ENCODE measurements around the gene UFD1. TPM values are rescaled to one million over a fixed set of nuclear protein-coding genes. Genes with fewer than 3 reads are reported as not detected.
A peak's percentile ranks its signal among the peaks of the same experiment; 100 is the strongest.

UFD1 gene
- total and polyA plus RNA-seq, 9 of the 15 experiments (the other 6 are each of a cell fraction or from before 2014, with no cell fraction given): 238 to 645 (median 363) TPM

DNA sequence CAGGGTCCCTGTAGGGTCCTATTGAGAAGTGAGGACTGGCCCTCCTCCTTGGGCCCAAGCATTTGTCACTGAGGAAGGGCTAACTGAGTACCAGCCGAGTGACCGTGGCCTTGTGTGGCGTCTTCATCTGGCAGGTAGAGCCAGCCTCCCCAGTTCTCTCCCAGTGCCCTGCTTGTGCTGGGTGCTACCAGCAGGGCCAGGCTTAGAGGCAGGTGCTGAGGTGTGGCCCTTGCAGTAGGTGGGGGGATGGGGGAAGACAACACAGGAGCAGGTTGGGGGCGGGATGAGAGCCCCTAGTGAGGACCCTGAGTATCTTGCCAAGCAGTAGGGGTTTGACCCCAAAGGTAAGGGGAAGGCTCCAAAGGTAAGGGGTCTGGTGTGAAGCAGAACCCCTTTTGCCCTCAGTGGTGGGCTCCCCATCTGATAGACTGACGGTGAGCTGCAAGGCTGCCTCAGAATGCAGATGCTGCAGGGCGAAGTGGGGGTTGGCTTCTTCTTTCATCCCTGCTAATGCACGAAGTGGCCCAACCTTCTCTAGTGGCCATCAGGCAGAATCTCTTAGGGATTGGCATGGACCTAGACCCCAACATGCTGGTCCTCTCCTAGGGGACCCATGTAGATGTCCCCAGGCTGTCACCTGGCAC, 20.4 kb upstream of the UFD1 start:
- H3K36me3 ChIP-seq (ENCODE audit: control insufficient read depth, insufficient read depth, low read length): peaks cover 100% of the 10 kb centered on the region
- FAIRE-seq: no peak
- intact Hi-C loops (cut with micrococcal nuclease): no loop called here
- 0 out of 2 replicates have a peak, but pooled peaks have one; percentile 11 for TF ChIP-seq ATF1 (CRISPR knock-in tag; IDR thresholded peaks at IDR 0.05)
- no peak for TF ChIP-seq ATF1 (tag; IDR thresholded peaks at IDR 0.05)
- peak; percentile 51; the same call in 1 of the 2 replicates for TF ChIP-seq RBFOX2 (IDR thresholded peaks at IDR 0.05; ENCODE audit: low read depth, low read length)
- peak; percentile 5; the same call in 1 of the 2 replicates for TF ChIP-seq POLR2A (conservative IDR thresholded peaks at IDR 0.05)
- no peak for TF ChIP-seq NR2F6 (CRISPR knock-in tag; IDR thresholded peaks at IDR 0.05)
- peak; percentile 29; the same call in 1 of the 2 replicates for TF ChIP-seq NR2C2 (CRISPR knock-in tag; IDR thresholded peaks at IDR 0.05)
- no peak for TF ChIP-seq NR2C2 (tag; IDR thresholded peaks at IDR 0.05)
- TF ChIP-seq ZSCAN32 (CRISPR knock-in tag; IDR thresholded peaks at IDR 0.05): no peak
- peak; percentile 81 for TF ChIP-seq IRF2 (CRISPR knock-in tag; IDR thresholded peaks at IDR 0.05)
- TF ChIP-seq ZNF282 (CRISPR knock-in tag; IDR thresholded peaks at IDR 0.05): 0 out of 2 replicates have a peak, but pooled peaks have one; percentile 88
- peak; percentile 61; the same call in 1 of the 2 replicates for TF ChIP-seq POLR2G (IDR thresholded peaks at IDR 0.05; ENCODE audit: low read depth, low read length)
- TF ChIP-seq, protein P1, sequence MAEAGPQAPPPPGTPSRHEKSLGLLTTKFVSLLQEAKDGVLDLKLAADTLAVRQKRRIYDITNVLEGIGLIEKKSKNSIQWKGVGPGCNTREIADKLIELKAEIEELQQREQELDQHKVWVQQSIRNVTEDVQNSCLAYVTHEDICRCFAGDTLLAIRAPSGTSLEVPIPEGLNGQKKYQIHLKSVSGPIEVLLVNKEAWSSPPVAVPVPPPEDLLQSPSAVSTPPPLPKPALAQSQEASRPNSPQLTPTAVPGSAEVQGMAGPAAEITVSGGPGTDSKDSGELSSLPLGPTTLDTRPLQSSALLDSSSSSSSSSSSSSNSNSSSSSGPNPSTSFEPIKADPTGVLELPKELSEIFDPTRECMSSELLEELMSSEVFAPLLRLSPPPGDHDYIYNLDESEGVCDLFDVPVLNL (CRISPR knock-in tag; IDR thresholded peaks at IDR 0.05; ENCODE audit: low read depth): peak; percentile 60; the same call in 1 of the 2 replicates
- no peak for TF ChIP-seq ETV6 (IDR thresholded peaks at IDR 0.05; ENCODE audit: borderline replicate concordance in 1 of 2, low read depth in 2 of 2, low read length in 1 of 2)
- TF ChIP-seq ETV6 (CRISPR knock-in tag; IDR thresholded peaks at IDR 0.05; ENCODE audit: borderline replicate concordance): no peak

More for the DNA sequence above, 20.4 kb upstream of the UFD1 start:
- no peaks in the 10 kb centered on the region; a peak in 2 of 5 replicates for H3K4me1 ChIP-seq (replicated peaks in 1 of 2; ENCODE audit: control insufficient read depth in 2 of 2, insufficient read depth in 2 of 2, low read length in 2 of 2)
- no peaks in the 10 kb centered on the region for H4K20me1 ChIP-seq (replicated peaks; ENCODE audit: control insufficient read depth, insufficient read depth, low read length)
- no peak overlapping the region for H3K4me3 ChIP-seq
- H2AFZ ChIP-seq (ENCODE audit: low read depth, low read length): no peak overlapping the region
- no TSS peak for BruUV-seq (replicated peaks)
- ChIA-PET CTCF (ENCODE audit: low intra/inter-chr PET ratio) (no interaction called here), POLR2A (interaction anchor here (0.5 to 5.1 kb wide), 9 partner anchors 8 to 413 kb away, joined by 3 to 46 read pairs (median 9); partner anchors contain the start of gene CDC45)
- in situ Hi-C loops (cut with MboI): no loop called here
- DNase-seq (ENCODE audit: extremely low read depth in 1 of 4, low spot score in 3 of 4) (peak in 2 of 4 experiments; percentile 52 to 56), ATAC-seq (no peak; the same call in 2 of the 3 replicates)
- H3K27ac ChIP-seq (ENCODE audit: extremely low read depth, low read depth, low read length): no peak overlapping the region
- H3K9me3 ChIP-seq (replicated peaks; ENCODE audit: control insufficient read depth, insufficient read depth, low read depth, low read length): no peaks in the 10 kb centered on the region
- no peaks in the 10 kb centered on the region for H3K27me3 ChIP-seq (ENCODE audit: control insufficient read depth in 2 of 2, insufficient read depth in 2 of 2, low read length in 2 of 2)
- H3K9ac ChIP-seq (ENCODE audit: insufficient read depth in 1 of 2, low read depth in 2 of 2, low read length in 2 of 2): peak overlapping the region in 1 of 2 experiments; percentile 15; a peak in 1 of 4 replicates
- 95% methylated on average over 7 of the region's 7 CpGs for WGBS (ENCODE audit: insufficient coverage, low coverage, missing lambda C conversion rate)
- no peaks in the 10 kb centered on the region for H3K9me1 ChIP-seq (ENCODE audit: control insufficient read depth, insufficient read depth, low read length)
- no peak overlapping the region for H3K4me2 ChIP-seq (ENCODE audit: insufficient read depth, low read length)
- H3K79me2 ChIP-seq (ENCODE audit: control insufficient read depth, insufficient read depth, low read length): no peaks in the 10 kb centered on the region
